Measurements from ENCODE around the gene RASSF4. TPM values are rescaled to one million over a fixed set of nuclear protein-coding genes. Genes with fewer than 3 reads are reported as not detected.

The RASSF4 gene
- total and polyA plus RNA-seq, 2 experiments from 2014 or later, result 2.1 to 2.3 TPM

DNA sequence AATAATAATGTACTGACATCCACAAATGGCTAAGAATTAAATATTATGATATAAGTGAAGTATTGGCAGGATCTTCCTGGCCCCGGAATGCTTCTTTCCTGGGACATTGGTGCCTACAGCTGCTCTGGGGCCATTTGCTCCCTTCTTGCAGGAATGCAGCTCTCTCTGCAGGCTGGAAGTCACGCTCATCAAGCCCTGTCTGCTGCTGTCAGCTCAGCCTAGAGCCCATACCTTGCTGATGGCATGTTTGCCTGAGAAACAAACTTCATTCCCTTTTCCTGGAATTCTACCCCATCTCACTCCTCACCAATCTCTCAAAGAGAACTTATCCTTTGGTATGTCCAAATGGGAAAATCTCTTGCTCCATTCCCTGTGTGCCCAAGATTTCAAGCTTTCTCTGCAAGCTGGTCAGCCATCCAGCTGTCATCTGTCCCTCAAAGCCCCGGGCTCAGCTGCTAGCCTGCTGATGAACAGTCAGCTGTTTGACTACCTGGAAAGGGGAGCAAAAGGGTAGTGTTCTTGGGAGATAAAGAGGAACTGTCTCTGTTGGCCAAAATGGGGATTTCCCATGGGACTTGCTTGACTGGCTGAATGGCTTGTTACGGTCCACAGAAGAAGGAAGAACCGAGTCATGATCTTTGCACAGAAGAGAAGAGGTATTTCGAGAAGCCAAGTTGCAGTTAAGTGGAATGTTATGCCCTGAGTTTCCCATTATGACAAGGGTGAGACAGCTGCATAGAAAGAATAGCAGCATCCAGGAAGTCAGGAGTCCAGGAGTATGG is 12.0 kb upstream of the RASSF4 start:
- no peaks in the 10 kb centered on the region for H3K36me3 ChIP-seq (ENCODE audit: low read depth)
- no peaks in the 10 kb centered on the region for H3K9me2 ChIP-seq (ENCODE audit: insufficient read depth)
- H3K27me3 ChIP-seq (replicated peaks; ENCODE audit: insufficient read depth), result 0 out of 2 replicates have a peak, but pooled peaks cover 3% of the 10 kb centered on the region
- no peaks in the 10 kb centered on the region for H3K4me1 ChIP-seq (ENCODE audit: insufficient read depth)
- H3K9ac ChIP-seq, result no peak overlapping the region
- no peak overlapping the region for H2AFZ ChIP-seq
- no peaks in the 10 kb centered on the region for H3K9me3 ChIP-seq (ENCODE audit: low read depth)
- in situ Hi-C loops (cut with MboI), result no loop called here
- no peak overlapping the region for H3K4me2 ChIP-seq (ENCODE audit: unreplicated experiment)
- no peak overlapping the region for H3K27ac ChIP-seq
- TF ChIP-seq EZH2 (IDR thresholded peaks at IDR 0.05; ENCODE audit: insufficient read depth, poor library complexity, severe bottlenecking), result no peak
- no peak for TF ChIP-seq EZH2phosphoT487 (IDR thresholded peaks at IDR 0.05; ENCODE audit: insufficient read depth, low read depth)
- no peak overlapping the region for H3K4me3 ChIP-seq
- no peaks in the 10 kb centered on the region for H3K79me2 ChIP-seq (ENCODE audit: insufficient read depth)
- H3F3A ChIP-seq (ENCODE audit: insufficient read depth), result no peaks in the 10 kb centered on the region
- DNase-seq, result no peak
- 76 to 78% methylated on average over 6 of the region's 6 CpGs for WGBS, 2 experiments (ENCODE audit: low coverage in 1 of 2, low lambda C conversion rate in 2 of 2, missing lambda C conversion rate in 2 of 2)
- no peaks in the 10 kb centered on the region for H4K20me1 ChIP-seq (ENCODE audit: insufficient read depth)

DNA sequence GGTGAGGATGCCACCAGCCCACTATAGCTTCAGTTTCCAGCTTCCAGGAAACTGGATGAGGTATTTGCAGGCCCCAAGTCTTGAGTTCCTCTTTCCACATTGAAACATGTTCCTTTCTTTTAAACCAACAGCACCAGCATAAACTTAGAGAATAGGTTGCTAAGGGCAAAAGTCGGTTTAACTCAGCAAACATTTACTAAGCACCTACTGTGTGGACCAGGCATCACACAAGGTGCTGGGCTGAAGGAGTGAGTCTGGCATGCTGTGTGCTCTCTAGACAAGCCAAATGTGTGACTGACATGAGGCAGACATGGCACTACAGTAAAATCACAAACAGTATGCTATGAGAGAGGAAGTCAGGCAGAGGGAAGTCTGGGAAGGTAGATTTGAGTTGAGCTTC is 11.0 kb upstream of the RASSF4 start:
- in situ Hi-C loops (cut with MboI), result no loop called here
- Histone ChIP-seq H3F3A (ENCODE audit: insufficient read depth) (no peaks in the 10 kb centered on the region), H3K36me3 (ENCODE audit: low read depth) (no peaks in the 10 kb centered on the region), H3K9me3 (ENCODE audit: low read depth) (no peaks in the 10 kb centered on the region), H4K20me1 (ENCODE audit: insufficient read depth) (no peaks in the 10 kb centered on the region), H3K9me2 (ENCODE audit: insufficient read depth) (no peaks in the 10 kb centered on the region), H3K27ac (no peak overlapping the region), H3K4me1 (ENCODE audit: insufficient read depth) (peaks cover 6% of the 10 kb centered on the region; the same call in 1 of the 2 replicates), H3K4me2 (ENCODE audit: unreplicated experiment) (no peak overlapping the region), H2AFZ (no peak overlapping the region), H3K4me3 (no peak overlapping the region), H3K27me3 (replicated peaks; ENCODE audit: insufficient read depth) (0 out of 2 replicates have a peak, but pooled peaks cover 3% of the 10 kb centered on the region), H3K9ac (no peak overlapping the region), H3K79me2 (ENCODE audit: insufficient read depth) (no peaks in the 10 kb centered on the region)
- TF ChIP-seq EZH2phosphoT487 (IDR thresholded peaks at IDR 0.05; ENCODE audit: insufficient read depth, low read depth) (no peak), EZH2 (IDR thresholded peaks at IDR 0.05; ENCODE audit: insufficient read depth, poor library complexity, severe bottlenecking) (no peak)
- DNase-seq, result no peak
- 96 to 100% methylated on average over 1 of the region's 1 CpG for WGBS, 2 experiments (ENCODE audit: low coverage in 1 of 2, low lambda C conversion rate in 2 of 2, missing lambda C conversion rate in 2 of 2)

DNA sequence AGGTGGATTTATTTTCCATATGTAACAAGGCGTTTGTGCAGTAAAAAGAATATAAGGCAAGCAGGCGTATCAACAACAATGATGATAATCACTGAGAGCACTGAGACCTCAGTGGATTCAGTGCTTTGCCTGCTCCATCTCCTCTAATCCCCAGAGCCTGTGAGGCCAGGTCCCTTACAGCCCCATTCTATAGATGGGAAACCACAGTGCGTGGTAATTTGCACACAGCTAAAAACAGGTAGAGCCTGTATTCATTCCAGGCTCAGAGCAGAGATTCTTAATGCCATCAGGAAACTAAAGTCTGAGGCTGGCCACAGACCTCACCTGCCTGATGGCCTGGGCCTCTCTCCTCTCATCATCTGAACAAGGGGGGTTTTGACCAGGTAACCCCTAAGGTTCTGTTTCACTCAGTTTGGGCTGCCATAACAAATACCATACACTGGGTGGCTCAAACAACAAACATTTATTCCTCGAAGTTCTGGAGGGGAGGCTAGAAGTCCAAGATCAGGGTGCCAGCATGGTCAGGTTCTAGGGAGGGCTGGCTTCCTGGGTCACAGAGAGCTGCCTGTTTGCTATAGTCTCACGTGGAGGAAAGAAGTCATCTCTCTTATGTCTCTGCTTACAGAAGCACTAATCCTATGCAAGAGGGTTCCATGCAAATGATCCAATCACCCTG is 10.3 kb upstream of the RASSF4 start:
- no peaks in the 10 kb centered on the region for H3K36me3 ChIP-seq (ENCODE audit: low read depth)
- 0 out of 2 replicates have a peak, but pooled peaks cover 3% of the 10 kb centered on the region for H3K27me3 ChIP-seq (replicated peaks; ENCODE audit: insufficient read depth)
- no peak for TF ChIP-seq EZH2phosphoT487 (IDR thresholded peaks at IDR 0.05; ENCODE audit: insufficient read depth, low read depth)
- no peak for TF ChIP-seq EZH2 (IDR thresholded peaks at IDR 0.05; ENCODE audit: insufficient read depth, poor library complexity, severe bottlenecking)
- no peak overlapping the region for H3K4me2 ChIP-seq (ENCODE audit: unreplicated experiment)
- no peak overlapping the region for H3K27ac ChIP-seq
- H3K9me2 ChIP-seq (ENCODE audit: insufficient read depth), result no peaks in the 10 kb centered on the region
- peaks cover 6% of the 10 kb centered on the region; the same call in 1 of the 2 replicates for H3K4me1 ChIP-seq (ENCODE audit: insufficient read depth)
- WGBS, 2 experiments (ENCODE audit: low coverage in 1 of 2, low lambda C conversion rate in 2 of 2, missing lambda C conversion rate in 2 of 2), result 77 to 78% methylated on average over 5 of the region's 5 CpGs
- H4K20me1 ChIP-seq (ENCODE audit: insufficient read depth), result no peaks in the 10 kb centered on the region
- in situ Hi-C loops (cut with MboI), result no loop called here
- no peak overlapping the region for H3K9ac ChIP-seq
- no peaks in the 10 kb centered on the region for H3K9me3 ChIP-seq (ENCODE audit: low read depth)
- H3K4me3 ChIP-seq, result no peak overlapping the region
- no peaks in the 10 kb centered on the region for H3K79me2 ChIP-seq (ENCODE audit: insufficient read depth)
- no peak for DNase-seq
- H2AFZ ChIP-seq, result no peak overlapping the region
- H3F3A ChIP-seq (ENCODE audit: insufficient read depth), result no peaks in the 10 kb centered on the region

DNA sequence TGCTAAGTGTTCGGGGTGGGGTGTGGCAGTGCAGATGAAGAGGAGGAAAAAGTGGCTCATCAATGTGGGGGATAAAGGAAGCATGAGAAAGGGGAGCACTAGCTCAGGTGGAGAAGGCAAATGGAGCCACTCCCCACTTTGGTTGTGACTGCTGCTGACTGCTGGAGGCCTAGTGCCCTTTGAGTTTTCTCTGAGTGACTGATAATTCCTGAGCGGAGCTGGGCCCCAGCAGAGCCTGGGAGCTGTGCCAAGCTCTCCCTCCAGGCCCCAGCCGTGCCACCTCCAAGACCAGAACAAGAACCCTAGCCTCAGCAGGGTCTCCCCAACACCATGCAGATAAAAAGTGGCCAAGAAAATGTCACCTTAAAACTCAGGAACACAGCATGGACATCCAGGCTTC is 9.7 kb upstream of the RASSF4 start:
- Histone ChIP-seq H3K27me3 (replicated peaks; ENCODE audit: insufficient read depth) (no peaks in the 10 kb centered on the region), H3K27ac (no peak overlapping the region), H3F3A (ENCODE audit: insufficient read depth) (no peaks in the 10 kb centered on the region), H3K9ac (no peak overlapping the region), H4K20me1 (ENCODE audit: insufficient read depth) (no peaks in the 10 kb centered on the region), H3K4me3 (no peak overlapping the region), H3K4me1 (ENCODE audit: insufficient read depth) (peaks cover 6% of the 10 kb centered on the region; the same call in 1 of the 2 replicates), H3K4me2 (ENCODE audit: unreplicated experiment) (no peak overlapping the region), H3K36me3 (ENCODE audit: low read depth) (no peaks in the 10 kb centered on the region), H3K9me3 (ENCODE audit: low read depth) (no peaks in the 10 kb centered on the region), H3K79me2 (ENCODE audit: insufficient read depth) (no peaks in the 10 kb centered on the region), H3K9me2 (ENCODE audit: insufficient read depth) (no peaks in the 10 kb centered on the region), H2AFZ (no peak overlapping the region)
- TF ChIP-seq EZH2phosphoT487 (IDR thresholded peaks at IDR 0.05; ENCODE audit: insufficient read depth, low read depth) (no peak), EZH2 (IDR thresholded peaks at IDR 0.05; ENCODE audit: insufficient read depth, poor library complexity, severe bottlenecking) (no peak)
- 68 to 81% methylated on average over 3 of the region's 3 CpGs for WGBS, 2 experiments (ENCODE audit: low coverage in 1 of 2, low lambda C conversion rate in 2 of 2, missing lambda C conversion rate in 2 of 2)
- no peak for DNase-seq
- in situ Hi-C loops (cut with MboI), result no loop called here
